WTC11 (cell line): ENCODE results near the gene CENATAC. TPM values are rescaled to one million over a fixed set of nuclear protein-coding genes. Genes with fewer than 3 reads are reported as not detected.

Source experiments
- ATF6 ChIP-seq: sonication (generic); formaldehyde crosslinking; IDR thresholded peaks from 2 replicates; pipeline ENCODE4 v1.8.1; 2023; ENCODE audit warnings: mild to moderate bottlenecking, missing genetic modification reagents
- CBFB ChIP-seq: sonication (generic); formaldehyde crosslinking; IDR thresholded peaks from 2 replicates; pipeline ENCODE4 v1.8.1; 2022; ENCODE audit warnings: mild to moderate bottlenecking, low read depth, missing genetic modification reagents
- CREM ChIP-seq: sonication (generic); formaldehyde crosslinking; IDR thresholded peaks from 2 replicates; pipeline ENCODE4 v1.8.1; 2022; ENCODE audit warnings: mild to moderate bottlenecking, missing genetic modification reagents, moderate library complexity
- ERG ChIP-seq: fragments of 250-450 bp; sonication (Bioruptor Pico); IDR thresholded peaks from 2 replicates; pipeline ENCODE4 v1.8.0; 2021; ENCODE audit warnings: mild to moderate bottlenecking
- FOXK1 ChIP-seq: sonication (generic); formaldehyde crosslinking; IDR thresholded peaks from 2 replicates; pipeline ENCODE4 v1.8.0; 2022; ENCODE audit warnings: mild to moderate bottlenecking, moderate library complexity, missing genetic modification reagents
- GABPB1 ChIP-seq: sonication (generic); formaldehyde crosslinking; IDR thresholded peaks from 2 replicates; pipeline ENCODE4 v1.8.1; 2023; ENCODE audit warnings: mild to moderate bottlenecking, missing genetic modification reagents
- MYBL2 ChIP-seq: sonication (generic); formaldehyde crosslinking; IDR thresholded peaks from 2 replicates; pipeline ENCODE4 v1.8.1; 2023; ENCODE audit warnings: mild to moderate bottlenecking, moderate library complexity, missing genetic modification reagents
- NFATC4 ChIP-seq: fragments of 250-450 bp; sonication (Bioruptor Pico); IDR thresholded peaks from 2 replicates; pipeline ENCODE4 v1.9.0; 2021; ENCODE audit warnings: mild to moderate bottlenecking
- NR1H2 ChIP-seq: sonication (generic); formaldehyde crosslinking; IDR thresholded peaks from 2 replicates; pipeline ENCODE4 v1.9.0; 2021; ENCODE audit warnings: mild to moderate bottlenecking, moderate library complexity, missing genetic modification reagents
- NR2C2 ChIP-seq: sonication (generic); formaldehyde crosslinking; IDR thresholded peaks from 2 replicates; pipeline ENCODE4 v1.8.0; 2022; ENCODE audit warnings: mild to moderate bottlenecking, missing genetic modification reagents
- PRRX2 ChIP-seq: fragments of 250-450 bp; sonication (Bioruptor Pico); IDR thresholded peaks from 2 replicates; pipeline ENCODE4 v1.8.0; 2021; ENCODE audit warnings: mild to moderate bottlenecking
- RELA ChIP-seq: sonication (generic); formaldehyde crosslinking; IDR thresholded peaks from 2 replicates; pipeline ENCODE4 v1.8.1; 2022; ENCODE audit warnings: missing genetic modification reagents, mild to moderate bottlenecking, borderline replicate concordance
- SP1 ChIP-seq: sonication (generic); formaldehyde crosslinking; conservative IDR thresholded peaks from 2 replicates; pipeline ENCODE4 v1.8.1; 2022; ENCODE audit warnings: missing genetic modification reagents
- TEAD1 ChIP-seq: sonication (generic); formaldehyde crosslinking; IDR thresholded peaks from 2 replicates; pipeline ENCODE4 v1.8.0; 2022; ENCODE audit warnings: mild to moderate bottlenecking, missing genetic modification reagents
- USF1 ChIP-seq: sonication (generic); formaldehyde crosslinking; IDR thresholded peaks from 2 replicates; pipeline ENCODE4 v1.8.0; 2022; ENCODE audit warnings: mild to moderate bottlenecking, missing genetic modification reagents
- ZMAT4 ChIP-seq: fragments of 250-450 bp; sonication (Bioruptor Pico); IDR thresholded peaks from 2 replicates; pipeline ENCODE4 v1.9.0; 2021; ENCODE audit warnings: mild to moderate bottlenecking
- ZNF121 ChIP-seq: sonication (generic); formaldehyde crosslinking; IDR thresholded peaks from 2 replicates; pipeline ENCODE4 v1.8.0; 2023; ENCODE audit warnings: missing genetic modification reagents
- ZNF263 ChIP-seq: sonication (generic); formaldehyde crosslinking; IDR thresholded peaks from 2 replicates; pipeline ENCODE4 v1.8.1; 2022; ENCODE audit warnings: low read depth, mild to moderate bottlenecking, moderate library complexity, missing genetic modification reagents
- ZNF425 ChIP-seq: fragments of 250-450 bp; sonication (Bioruptor Pico); conservative IDR thresholded peaks from 2 replicates; pipeline ENCODE4 v1.9.0; 2021; ENCODE audit warnings: mild to moderate bottlenecking
- total RNA-seq: library from RNA; stranded (reverse); gene quantifications from 3 replicates; pipeline ENCODE4 v1.2.3, GENCODE V29; 2021
- TF ChIP-seq, protein P1 (sequence below): sonication (generic); formaldehyde crosslinking; IDR thresholded peaks from 2 replicates; pipeline ENCODE4 v1.8.0; 2023; ENCODE audit warnings: mild to moderate bottlenecking, missing genetic modification reagents
- TF ChIP-seq, protein P2 (sequence below): sonication (generic); formaldehyde crosslinking; IDR thresholded peaks from 2 replicates; pipeline ENCODE4 v1.8.0; 2022; ENCODE audit warnings: mild to moderate bottlenecking, missing genetic modification reagents
- TF ChIP-seq, protein P3 (sequence below): sonication (generic); formaldehyde crosslinking; conservative IDR thresholded peaks from 2 replicates; pipeline ENCODE4 v1.8.1; 2023; ENCODE audit warnings: mild to moderate bottlenecking, low read depth, missing genetic modification reagents, moderate library complexity

The CENATAC gene
- total RNA-seq, 1 experiment from 2014 or later: 41.7 TPM

GRCh38 chr11:119018074-119018938, 20.4 kb downstream of the CENATAC start, which contains the start of the genes RPS25 and TRAPPC4 (continued):
- TF ChIP-seq, protein P1, sequence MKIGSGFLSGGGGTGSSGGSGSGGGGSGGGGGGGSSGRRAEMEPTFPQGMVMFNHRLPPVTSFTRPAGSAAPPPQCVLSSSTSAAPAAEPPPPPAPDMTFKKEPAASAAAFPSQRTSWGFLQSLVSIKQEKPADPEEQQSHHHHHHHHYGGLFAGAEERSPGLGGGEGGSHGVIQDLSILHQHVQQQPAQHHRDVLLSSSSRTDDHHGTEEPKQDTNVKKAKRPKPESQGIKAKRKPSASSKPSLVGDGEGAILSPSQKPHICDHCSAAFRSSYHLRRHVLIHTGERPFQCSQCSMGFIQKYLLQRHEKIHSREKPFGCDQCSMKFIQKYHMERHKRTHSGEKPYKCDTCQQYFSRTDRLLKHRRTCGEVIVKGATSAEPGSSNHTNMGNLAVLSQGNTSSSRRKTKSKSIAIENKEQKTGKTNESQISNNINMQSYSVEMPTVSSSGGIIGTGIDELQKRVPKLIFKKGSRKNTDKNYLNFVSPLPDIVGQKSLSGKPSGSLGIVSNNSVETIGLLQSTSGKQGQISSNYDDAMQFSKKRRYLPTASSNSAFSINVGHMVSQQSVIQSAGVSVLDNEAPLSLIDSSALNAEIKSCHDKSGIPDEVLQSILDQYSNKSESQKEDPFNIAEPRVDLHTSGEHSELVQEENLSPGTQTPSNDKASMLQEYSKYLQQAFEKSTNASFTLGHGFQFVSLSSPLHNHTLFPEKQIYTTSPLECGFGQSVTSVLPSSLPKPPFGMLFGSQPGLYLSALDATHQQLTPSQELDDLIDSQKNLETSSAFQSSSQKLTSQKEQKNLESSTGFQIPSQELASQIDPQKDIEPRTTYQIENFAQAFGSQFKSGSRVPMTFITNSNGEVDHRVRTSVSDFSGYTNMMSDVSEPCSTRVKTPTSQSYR: 0 out of 2 replicates have a peak, but pooled peaks have one; percentile 76
- peak; percentile 82; the same call in 1 of the 2 replicates for TF ChIP-seq MYBL2 (CRISPR knock-in tag)
- no peak for TF ChIP-seq ZMAT4
- peak; percentile 98 for TF ChIP-seq NR2C2 (CRISPR knock-in tag)
- TF ChIP-seq NFATC4: no peak
- TF ChIP-seq ERG (CRISPR knock-in tag): no peak
- TF ChIP-seq ZNF263: 0 out of 2 replicates have a peak, but pooled peaks have one; percentile 41
- 0 out of 2 replicates have a peak, but pooled peaks have one; percentile 36 for TF ChIP-seq RELA (CRISPR knock-in tag)
- peak; percentile 58; the same call in 1 of the 2 replicates for TF ChIP-seq ZNF121
- no peak for TF ChIP-seq TEAD1 (CRISPR knock-in tag)
- no peak for TF ChIP-seq ZNF425
- peak; percentile 78; the same call in 1 of the 2 replicates for TF ChIP-seq CREM
- TF ChIP-seq, protein P2, sequence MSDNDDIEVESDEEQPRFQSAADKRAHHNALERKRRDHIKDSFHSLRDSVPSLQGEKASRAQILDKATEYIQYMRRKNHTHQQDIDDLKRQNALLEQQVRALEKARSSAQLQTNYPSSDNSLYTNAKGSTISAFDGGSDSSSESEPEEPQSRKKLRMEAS (CRISPR knock-in tag): peak; percentile 90
- 0 out of 2 replicates have a peak, but pooled peaks have one; percentile 19 for TF ChIP-seq CBFB (CRISPR knock-in tag)
- no peak for TF ChIP-seq ATF6 (CRISPR knock-in tag)
- 0 out of 2 replicates have a peak, but pooled peaks have one; percentile 58 for TF ChIP-seq FOXK1 (CRISPR knock-in tag)
- peak; percentile 84 for TF ChIP-seq GABPB1
- TF ChIP-seq SP1: peak; percentile 92
- TF ChIP-seq NR1H2 (CRISPR knock-in tag): no peak
- TF ChIP-seq, protein P3, sequence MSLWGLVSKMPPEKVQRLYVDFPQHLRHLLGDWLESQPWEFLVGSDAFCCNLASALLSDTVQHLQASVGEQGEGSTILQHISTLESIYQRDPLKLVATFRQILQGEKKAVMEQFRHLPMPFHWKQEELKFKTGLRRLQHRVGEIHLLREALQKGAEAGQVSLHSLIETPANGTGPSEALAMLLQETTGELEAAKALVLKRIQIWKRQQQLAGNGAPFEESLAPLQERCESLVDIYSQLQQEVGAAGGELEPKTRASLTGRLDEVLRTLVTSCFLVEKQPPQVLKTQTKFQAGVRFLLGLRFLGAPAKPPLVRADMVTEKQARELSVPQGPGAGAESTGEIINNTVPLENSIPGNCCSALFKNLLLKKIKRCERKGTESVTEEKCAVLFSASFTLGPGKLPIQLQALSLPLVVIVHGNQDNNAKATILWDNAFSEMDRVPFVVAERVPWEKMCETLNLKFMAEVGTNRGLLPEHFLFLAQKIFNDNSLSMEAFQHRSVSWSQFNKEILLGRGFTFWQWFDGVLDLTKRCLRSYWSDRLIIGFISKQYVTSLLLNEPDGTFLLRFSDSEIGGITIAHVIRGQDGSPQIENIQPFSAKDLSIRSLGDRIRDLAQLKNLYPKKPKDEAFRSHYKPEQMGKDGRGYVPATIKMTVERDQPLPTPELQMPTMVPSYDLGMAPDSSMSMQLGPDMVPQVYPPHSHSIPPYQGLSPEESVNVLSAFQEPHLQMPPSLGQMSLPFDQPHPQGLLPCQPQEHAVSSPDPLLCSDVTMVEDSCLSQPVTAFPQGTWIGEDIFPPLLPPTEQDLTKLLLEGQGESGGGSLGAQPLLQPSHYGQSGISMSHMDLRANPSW (CRISPR knock-in tag): no peak
- no peak for TF ChIP-seq PRRX2 (CRISPR knock-in tag)
- TF ChIP-seq USF1: peak; percentile 53
